Mesenteric fat pad (tissue), 1 donor: ENCODE data around the gene NEK9. TPM values are rescaled to one million over a fixed set of nuclear protein-coding genes. Genes with fewer than 3 reads are reported as not detected.
"Not testable (repeated sequence)": the region's sequence is repeated elsewhere in the genome, so short reads cannot be mapped to it uniquely, and the experiment has no call there.

Source experiments
- DNase-seq: peaks from one replicate; pipeline ENCODE4 v3.0.0-alpha.2; 2020; ENCODE audit warnings: low spot score
- total RNA-seq: library from RNA; stranded (reverse); fragmentation: NEBNext Ultra II Directional; extraction: Animal tissue kit (Norgen Biotek cat#: 25700); gene quantifications from one replicate; pipeline ENCODE4 v1.2.1, GENCODE V29; 2021
- donor health status: DM: yes; HTN: yes; CAD: no.

The NEK9 gene
- total RNA-seq, 1 donor from 2014 or later = 105 TPM

DNA sequence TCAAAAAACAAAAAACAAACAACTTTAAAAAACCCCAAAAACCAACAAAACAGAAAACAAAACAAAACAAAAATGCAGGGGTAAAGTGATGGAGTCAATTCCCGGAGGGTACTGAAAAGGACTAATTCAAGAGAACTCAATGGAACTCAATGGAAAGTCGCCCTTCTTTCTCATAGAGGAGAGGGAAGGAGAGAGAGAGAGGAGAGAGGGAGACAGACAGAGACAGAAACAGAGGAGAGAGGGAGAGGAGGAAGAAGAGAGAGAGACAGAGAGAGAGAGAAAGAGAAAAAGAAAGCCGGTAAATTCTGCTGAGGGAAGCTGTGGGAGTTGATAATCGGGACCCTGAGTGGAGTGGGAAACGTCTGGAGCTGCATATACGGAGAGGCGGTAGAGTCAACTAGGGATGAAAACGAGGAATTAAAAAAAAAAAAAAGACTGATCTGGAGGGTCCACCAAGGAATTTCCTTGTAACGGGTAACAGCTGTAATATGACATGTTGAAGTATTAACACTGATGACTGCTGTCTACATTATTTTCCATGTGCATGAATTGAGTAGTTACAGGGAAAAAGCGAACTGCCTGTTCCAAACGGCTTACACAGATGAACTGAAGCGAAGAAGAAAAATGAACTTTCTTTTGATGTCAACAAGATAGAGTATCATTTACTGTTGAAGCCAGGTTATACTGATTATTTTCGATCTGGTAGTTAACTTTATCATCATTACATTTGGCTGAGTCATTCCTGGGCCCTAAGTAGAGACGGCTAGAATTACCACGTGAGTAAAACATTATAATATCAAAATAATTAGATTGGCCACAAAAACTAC lies 58.3 kb downstream of the NEK9 start:
- no peak for DNase-seq

DNA sequence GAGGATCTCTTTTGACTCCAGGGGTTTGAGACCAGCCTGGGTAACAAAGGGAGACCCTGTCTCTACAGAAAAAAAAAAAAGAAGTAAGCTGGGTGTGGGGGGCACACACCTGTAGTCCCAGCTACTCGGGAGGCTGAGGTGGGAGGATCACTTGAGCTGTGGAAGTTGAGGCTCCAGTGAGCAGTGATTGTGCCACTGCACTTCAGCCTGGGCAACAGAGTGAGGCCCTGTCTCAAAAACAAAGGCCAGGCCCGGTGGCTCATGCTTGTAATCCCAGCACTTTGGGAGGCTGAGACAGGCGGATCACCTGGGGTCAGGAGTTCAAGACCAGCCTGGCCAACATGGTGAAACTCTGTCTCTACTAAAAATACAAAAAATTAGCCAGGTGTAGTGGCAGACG lies 59.1 kb downstream of the NEK9 start:
- DNase-seq = not testable (repeated sequence)

DNA sequence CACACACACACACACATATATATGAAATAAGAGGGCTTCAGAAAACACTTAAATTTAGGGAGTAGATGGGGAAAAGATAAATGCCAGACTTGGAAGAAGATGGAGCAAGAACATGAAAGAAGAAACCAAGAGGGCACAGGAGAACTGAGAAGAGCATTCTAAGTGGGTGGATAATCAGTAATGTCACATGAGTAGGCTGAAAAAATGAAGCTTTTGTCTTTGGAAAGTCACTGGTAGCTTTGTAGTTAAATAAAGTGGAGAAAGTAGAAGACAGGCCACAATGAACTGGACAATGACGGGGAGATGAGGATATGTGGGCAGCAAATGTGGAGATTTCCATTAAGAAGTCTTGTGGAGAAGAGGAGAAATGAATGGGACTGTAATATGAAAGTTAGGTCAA lies 59.6 kb downstream of the NEK9 start:
- no peak for DNase-seq

DNA sequence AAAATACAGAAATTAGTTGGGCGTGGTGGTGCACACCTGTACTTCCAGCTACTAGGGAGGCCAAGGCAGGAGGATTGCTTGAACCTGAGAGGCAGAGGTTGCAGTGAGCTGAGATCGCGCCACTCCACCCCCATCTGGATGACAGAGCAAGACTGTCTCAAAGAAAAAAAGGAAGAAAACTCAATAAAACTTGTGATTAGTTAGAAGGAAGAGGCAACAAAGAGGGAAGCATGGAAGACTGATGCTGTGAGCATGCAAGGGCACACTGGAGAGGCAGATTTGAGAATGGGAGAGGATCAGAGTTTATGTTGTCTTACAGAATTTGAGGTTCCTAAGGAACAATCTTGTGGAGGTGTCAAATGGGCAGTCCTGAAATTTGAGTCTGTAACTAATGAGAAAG lies 60.2 kb downstream of the NEK9 start:
- no peak for DNase-seq

DNA sequence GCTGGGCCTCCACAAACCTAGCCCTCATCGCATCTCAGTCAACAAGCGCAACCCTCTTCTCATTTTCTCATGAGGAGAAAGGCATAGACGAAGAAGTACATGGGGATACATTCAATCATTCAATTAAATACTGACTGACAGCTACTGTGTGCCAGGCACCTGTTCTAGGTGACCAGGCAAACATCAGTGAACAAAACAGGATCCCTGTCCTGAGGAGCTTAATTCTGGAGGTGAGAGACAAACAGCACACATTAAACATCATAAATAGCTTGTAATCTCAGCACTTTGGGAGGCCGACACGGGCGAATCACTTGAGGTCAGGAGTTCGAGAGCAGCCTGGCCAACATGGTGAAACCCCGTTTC lies 62.7 kb downstream of the NEK9 start:
- no peak for DNase-seq

DNA sequence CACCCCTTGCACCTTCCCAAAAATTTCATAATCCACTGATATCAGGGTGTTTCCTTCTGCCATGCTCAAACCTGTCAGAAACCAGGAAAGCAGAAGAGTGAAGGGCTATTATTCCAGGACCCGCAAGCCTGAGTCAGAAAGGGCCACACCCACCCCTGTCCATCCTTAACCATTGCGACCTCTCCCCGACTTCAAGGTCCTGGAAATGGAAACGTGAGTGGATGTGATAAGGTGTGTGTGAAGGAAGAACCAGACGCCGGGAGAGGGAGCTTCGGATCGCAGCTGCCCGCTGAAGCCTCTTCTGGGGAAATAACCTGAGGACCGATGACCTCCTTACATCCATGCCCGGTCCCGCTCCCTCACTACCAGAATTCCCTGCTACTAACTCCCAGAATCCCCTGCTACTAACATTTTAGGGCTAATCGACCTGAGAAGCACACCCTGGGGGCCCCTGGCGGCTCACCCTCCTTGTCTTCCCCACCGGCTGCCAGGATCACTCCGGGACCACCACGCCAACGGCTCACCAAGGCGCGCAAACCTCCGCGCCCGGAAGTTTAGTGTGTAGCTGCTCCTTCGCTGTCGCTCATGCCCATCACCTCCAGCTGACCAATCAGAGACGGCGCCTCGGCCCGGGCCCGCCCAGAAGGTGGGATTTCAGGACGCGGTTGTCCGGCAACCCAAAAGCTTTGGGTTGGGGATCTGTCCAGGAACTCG lies 63.2 kb downstream of the NEK9 start, which contains the start of gene ACYP1:
Gene ACYP1, minus strand, starts transcription at position 534 of the 714 bp plus-strand sequence. Its CDS starts 471 bp downstream, at position 63.
- DNase-seq = peak; percentile 98

DNA sequence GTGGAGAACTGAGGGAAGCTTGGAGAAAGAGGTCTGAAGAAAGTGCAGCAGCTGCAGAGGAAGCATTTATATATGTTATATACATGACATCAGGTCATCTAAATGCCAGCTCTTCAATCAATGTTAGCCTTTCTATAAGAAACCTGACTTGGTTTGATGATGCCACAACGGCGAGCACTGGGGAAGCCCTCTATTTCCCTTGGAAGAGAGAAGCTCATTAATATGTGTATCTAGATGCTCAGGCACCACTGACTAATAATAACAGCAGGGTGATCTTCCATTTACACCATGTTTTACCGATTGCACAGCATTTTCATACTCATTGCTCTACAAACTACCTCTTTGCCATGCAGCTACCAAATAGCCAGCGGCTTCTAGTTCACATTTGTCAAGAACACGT lies 63.8 kb downstream of the NEK9 start:
- DNase-seq = no peak

DNA sequence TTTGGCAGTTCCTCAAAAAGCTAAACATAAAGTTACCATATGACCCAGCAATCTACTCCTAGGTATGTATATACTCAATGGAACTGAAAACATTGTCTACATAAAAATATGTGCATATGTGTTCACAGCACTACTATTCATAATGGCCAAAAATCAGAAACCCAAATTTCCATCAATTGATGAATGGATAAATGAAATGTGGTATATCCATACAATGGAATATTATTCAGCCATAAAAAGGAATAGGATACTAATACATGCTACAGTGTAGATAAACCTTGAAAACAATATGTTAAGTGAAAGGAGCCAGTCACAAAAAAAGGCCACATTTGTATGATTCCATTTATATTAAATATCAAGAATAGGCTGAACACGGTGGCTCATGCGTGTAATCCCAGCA lies 66.4 kb downstream of the NEK9 start:
- no peak for DNase-seq

DNA sequence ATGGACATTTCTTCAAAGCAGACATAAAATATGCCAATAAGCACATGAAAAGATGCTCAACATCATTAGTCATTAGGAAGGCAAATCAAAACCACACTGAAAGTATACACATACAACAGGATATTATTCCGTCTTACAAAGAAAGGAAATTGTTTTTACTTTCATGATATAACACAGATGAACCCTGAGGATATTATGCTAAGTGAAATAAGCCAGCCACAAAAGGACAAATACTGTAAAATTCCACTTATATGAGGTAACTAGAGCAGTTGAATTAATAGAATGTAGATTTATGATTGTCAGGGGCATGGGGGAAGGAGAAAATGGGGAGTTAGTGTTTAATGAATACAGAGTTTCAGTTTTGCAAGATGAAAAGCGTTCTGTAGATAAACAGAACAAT lies 67.2 kb downstream of the NEK9 start:
- no peak for DNase-seq

DNA sequence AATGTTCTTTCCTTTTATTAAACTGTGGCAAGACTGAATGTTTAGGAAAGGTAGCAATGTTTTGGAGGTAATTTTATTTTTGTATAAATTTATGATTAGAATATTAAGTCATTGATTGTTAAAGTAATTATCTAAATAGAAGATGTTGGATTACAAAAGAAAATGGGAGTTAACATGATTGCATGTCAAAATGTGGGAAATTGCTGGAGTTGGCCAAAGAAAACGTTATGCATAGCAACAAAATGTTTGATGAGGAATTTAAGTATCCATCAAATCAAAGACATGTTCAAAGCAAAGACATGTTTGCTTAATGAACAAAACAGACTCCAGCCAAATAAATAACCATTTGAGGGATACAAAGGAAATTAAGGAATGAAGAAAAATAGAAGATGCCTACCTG lies 72.4 kb downstream of the NEK9 start:
- DNase-seq = no peak

DNA sequence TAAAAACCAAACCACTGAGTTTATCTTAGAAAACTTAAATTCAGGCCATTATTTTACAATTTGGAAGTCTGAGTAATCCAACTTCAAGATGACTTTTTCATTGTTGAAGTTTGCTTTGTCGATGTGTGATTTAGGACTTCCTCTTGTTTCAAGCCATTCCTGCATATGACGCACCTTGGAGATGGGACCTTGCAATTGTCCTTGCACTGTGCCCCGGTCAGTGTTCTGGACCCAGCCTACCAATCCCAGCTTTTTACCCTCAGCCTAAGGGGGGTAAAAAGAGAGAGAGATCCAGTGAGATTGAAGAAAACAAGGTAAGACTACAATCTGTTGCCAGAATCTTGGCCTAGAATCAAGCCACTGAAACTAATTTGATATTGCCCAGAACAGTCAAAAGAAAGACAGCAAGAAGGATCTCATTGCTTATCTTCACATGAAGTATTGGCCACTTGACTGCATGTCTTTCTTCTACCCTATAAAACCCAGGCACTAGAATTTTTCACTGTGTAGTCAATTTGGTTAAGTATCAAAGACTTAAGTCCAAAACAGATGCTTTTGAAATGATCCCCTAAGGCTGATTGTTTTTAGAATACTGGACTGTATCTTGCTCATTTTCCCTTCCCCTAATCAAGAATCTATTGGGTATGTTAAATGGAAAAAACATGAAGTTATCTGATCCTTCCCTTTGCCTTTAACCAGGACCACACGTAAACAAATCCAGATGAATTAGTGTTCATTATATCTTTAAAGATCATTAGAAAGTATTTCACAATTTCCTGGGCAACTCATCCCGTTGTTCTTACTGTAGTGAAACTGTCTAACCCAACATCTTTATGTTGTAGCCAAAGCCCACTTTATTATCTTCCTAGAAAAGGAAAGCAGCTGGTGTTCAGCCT lies 73.2 kb downstream of the NEK9 start:
- no peak for DNase-seq

DNA sequence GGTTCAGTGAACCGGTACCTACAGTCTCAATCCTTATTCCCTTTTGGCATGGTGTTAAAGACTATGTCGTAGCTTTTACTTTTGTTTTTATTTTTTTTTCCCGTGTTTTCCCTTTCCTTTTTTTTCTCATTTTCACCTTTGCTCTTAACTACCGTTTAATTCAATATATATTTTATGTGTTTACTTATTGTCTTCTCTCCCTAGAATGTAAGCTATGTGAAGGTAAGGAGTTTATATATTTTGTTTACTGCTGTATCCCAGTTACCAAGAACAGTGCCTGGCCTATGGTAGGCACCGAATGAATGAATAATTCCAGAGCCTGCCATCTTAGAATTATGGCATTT lies 75.3 kb downstream of the NEK9 start:
- DNase-seq = no peak

DNA sequence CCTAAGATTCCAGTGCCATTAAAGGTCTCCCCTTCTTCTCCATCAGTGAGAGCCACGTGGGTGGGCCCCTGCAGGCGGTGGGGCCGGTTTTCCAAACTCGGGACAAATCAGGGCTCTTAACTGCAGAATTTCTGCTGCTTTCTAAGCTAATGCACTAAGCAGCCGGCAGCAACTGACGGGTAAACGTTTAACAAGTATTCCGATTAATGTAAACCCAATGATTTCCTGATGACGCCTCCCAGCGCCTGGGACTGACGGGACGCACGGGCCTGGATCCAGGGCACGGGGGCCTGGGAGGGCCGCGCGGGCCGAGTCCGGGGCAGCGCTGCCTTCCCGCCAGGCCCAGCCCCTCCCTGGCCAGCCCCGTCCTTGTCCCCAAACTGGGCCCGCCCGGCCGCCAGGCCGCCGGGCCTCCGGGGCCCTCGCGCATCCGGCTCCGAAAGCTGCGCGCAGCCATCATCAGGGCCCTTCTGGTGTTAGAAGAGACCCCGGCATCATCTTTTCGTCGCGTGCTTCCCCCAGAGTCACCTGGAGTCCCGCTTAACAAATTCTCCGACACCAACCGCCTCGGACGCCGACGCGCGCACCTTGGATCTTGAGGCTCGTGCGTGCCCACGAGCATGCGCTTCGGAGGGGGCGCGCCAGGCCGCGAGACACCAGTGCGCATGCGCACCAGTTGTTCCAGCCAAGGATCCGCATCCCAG lies 75.8 kb downstream of the NEK9 start, which contains the start of gene MLH3:
Gene MLH3, minus strand, starts transcription at position 616 of the 704 bp plus-strand sequence. CDS start 1,812 bp downstream, outside the sequence.
- DNase-seq = peak; percentile 93

DNA sequence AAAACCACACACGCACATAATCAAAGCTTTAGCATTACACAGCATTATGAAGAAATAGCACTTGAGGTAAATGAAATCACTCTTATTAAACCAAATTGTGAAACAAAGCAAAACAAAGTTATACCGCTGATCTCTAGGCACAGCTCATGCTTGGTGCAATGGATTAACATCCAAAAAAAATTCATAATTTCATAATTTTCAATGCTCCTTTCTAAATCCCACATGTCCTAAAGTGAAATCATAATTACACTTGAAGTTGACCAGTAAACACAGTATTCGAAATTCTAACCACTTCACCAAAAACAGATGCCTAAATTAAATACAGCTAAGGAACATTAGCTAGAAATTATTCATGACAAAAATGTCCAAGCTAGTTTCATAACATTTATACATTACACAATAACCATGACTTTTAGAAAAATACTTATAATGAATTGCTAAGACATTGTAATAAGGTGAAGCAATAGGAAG lies 77.1 kb downstream of the NEK9 start:
- no peak for DNase-seq

DNA sequence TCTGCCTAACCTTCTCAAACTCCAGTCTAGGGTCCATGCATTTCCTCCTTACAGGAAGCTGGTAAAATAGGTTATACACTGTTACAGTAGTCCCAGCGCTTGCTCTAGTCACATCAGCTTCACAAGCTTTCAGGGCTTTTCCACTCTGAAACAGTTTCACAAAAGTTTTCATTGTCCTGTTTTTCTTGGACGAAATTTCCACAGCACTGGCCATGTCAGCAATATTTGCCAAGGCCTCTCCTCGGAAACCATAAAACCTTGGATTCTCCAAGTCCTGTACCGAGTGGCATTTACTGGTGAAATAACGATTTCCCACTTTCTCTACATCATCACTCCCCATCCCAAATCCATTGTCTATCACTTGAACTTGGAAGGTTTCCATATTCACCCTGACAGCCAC lies 77.7 kb downstream of the NEK9 start:
- DNase-seq = no peak

DNA sequence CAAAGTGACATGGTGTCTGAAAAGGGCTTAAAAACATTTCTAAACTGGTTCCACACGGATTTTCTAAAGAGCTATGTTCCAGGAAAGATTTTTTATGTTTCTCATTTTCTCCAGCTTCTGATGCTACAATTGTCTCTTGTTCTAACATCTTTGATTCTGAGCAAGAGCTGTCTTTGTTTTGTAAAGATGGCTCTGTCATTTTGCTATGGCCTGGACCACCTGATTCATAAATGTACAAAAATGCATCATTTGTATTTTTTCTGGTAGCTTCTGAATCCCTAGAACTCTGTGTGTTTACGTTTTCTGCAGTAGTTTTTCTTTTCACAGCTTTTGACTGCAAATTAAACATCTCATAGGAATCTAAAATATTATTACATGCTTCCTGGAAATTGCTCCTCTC lies 78.7 kb downstream of the NEK9 start:
- no peak for DNase-seq

DNA sequence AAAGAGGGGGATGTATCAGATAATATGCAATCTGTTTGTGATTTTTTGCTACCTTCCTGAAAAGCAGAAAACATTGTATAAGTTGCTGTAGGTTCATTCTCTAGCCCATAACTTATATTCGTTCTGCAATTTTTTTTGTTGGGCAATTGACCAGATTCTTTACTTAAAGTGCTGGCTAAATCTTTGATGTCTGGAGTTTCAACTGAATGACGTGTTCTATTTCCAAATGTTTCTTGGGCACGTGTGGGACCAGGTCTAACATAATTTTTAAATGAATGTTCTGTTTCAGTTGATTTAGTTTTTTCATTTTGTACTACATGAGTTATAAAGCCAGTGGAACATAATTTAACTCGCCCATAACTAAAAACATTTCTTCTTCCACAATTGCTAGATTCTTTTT lies 79.3 kb downstream of the NEK9 start:
- DNase-seq = no peak

DNA sequence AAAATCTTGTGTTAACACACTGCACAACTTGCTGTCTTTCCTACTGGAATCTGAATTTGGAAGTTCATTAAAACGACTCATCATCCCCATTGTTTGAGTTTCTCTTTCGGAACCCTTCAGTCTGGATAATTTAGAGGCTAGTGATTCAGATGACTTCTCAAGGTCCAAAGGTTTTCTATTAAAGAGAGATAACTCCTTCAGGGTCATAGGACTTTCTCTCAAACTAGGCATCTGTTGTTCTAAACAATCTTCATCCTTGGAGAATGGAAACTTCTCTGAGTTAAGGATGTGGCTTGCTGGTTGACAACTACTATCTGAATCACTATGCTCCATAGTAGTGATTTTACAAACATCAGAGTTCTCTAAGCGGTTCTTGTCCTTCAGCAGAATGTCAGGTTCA lies 79.9 kb downstream of the NEK9 start:
- no peak for DNase-seq

DNA sequence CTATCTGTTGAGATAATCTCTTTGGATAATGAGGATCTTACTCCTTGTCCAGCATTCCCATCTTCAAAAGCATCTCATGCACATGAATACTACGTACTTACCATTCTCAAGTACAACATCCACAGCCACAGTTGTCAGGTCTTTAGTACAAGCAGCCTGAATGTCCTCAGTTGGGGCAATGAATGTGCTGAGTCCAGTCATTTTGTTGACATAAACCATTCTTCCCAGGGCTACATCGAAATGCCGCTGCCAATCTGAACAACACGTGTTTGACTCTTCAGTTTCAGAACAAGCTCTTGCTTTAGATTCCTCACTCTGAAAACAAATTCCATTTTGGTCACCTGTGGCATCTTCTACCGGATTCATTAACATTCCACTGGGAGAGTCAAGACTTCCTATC lies 80.6 kb downstream of the NEK9 start:
- no peak for DNase-seq

DNA sequence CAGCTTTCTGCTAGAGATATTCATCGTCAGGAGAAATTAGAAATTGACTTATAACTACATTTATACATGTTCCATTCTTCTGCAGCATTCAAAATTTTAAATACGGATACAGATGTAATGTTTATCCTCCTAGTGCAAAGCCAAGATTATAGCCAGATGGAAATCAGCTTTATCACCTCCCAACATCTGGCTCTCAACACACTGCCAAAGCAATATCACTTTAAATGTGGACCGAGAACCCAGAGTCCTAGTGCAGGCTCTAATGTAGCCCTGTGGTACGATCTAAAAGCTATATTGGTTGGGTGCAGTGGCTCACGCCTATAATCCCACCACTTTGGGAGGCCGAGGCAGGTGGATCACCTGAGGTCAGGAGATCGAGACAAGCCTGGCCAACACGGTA lies 82.1 kb downstream of the NEK9 start:
- DNase-seq = no peak

DNA sequence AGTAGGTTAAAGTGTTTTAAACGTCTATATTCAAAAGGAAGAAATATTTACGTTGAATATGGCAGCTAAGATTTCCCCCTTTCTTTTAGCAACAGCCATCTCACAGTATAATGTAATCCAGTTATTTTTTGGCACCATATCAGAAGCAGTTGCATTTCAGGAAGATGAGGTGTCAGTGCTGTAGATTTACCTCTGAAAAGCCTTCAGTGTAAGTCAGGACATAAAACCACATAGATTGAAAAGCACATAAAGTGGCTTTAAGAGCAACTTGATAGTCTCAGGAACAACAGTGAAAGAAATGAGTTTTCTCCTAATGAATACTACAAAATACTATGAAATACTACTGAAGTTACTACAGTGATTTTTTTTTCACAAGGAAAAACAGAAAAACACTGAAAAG lies 82.5 kb downstream of the NEK9 start:
- DNase-seq = no peak
